ENCODE results near the gene SUSD3. TPM values are rescaled to one million over a fixed set of nuclear protein-coding genes. Genes with fewer than 3 reads are reported as not detected.

The SUSD3 gene
- total and polyA plus RNA-seq, 2 of the 8 experiments (the other 6 are each of a cell fraction or from before 2014, with no cell fraction given) = 5.5 to 35.4 TPM

DNA sequence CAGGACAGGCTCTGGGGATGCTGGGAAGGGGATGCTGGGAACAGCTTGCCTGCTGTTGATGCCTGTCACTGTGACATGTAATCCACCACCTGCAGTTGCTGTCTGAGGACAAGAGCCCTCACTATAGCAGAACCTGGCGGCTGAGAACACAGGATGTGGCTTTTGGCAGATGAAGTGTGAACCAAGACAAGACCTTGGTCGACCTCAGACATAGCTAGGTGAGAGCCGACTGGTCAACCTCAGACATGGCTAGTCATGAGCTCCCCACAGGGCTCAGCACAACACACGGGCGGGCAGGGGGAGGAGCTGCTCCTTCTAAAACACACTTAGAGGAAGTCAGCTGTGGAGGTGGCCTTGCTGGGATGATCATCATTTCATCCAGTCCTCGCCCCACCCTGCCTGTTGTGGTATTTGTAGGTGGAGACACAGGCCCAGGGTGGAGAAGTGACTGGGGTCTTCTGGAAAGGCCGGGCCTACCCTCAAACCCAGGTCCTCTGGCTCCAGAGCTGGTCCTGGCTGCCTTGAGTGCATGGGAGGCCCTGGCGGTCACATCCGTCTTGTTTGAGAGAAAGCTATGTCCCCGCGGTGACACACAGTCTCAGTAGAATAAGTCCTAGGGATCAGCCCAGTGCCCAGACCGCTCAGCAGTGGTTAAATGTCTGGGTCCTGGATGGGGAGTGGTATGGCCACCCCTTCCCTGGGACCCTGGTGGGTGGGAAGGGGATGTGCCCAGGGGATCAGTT is 6.1 kb downstream of the SUSD3 start:
- no peak overlapping the region for H3K4me2 ChIP-seq (ENCODE audit: insufficient read depth in 1 of 2, low read depth in 2 of 2, low read length in 2 of 2)
- no peak overlapping the region for H3K23ac ChIP-seq (ENCODE audit: insufficient read length)
- H2BK120ac ChIP-seq (replicated peaks; ENCODE audit: low read depth, low read length) = no peak overlapping the region
- H4K91ac ChIP-seq (replicated peaks; ENCODE audit: insufficient read length, low read length) = no peak overlapping the region
- H2BK15ac ChIP-seq (ENCODE audit: low read length) = no peak overlapping the region
- H3K9me3 ChIP-seq (ENCODE audit: insufficient read depth in 2 of 2, low read depth in 1 of 2, low read length in 1 of 2) = no peaks in the 10 kb centered on the region
- peaks cover 0 to 17% (median 11%) of the 10 kb centered on the region in 4 experiments; a peak in 6 of 7 replicates for H3K4me1 ChIP-seq (replicated peaks in 1 of 4; ENCODE audit: control insufficient read depth in 3 of 4, insufficient read depth in 4 of 4, low read length in 3 of 4)
- H3K79me2 ChIP-seq (ENCODE audit: control insufficient read depth in 1 of 2, insufficient read depth in 2 of 2, low read length in 2 of 2) = no peaks in the 10 kb centered on the region
- no peak overlapping the region for H3K56ac ChIP-seq (replicated peaks; ENCODE audit: insufficient read length, low read depth, low read length)
- 88% methylated on average over 12 of the region's 12 CpGs; no CpG with 5 or more reads in 1 of the 2 experiments for WGBS, 2 experiments (ENCODE audit: extremely low coverage in 1 of 2, insufficient coverage in 1 of 2, insufficient read length in 1 of 2, insufficient replicate concordance in 2 of 2, low coverage in 1 of 2, low lambda C conversion rate in 2 of 2, missing lambda C conversion rate in 1 of 2)
- H3K23me2 ChIP-seq (ENCODE audit: low read depth, low read length) = no peaks in the 10 kb centered on the region
- no peak for TF ChIP-seq SP4 (IDR thresholded peaks at IDR 0.05; ENCODE audit: low read length)
- TF ChIP-seq ATF2 (IDR thresholded peaks at IDR 0.05; ENCODE audit: low read length) = no peak
- no peak for TF ChIP-seq POLR2A (IDR thresholded peaks at IDR 0.05; ENCODE audit: control extremely low read depth in 1 of 2, low read depth in 2 of 2, low read length in 2 of 2)
- TF ChIP-seq NRF1 (IDR thresholded peaks at IDR 0.05; ENCODE audit: low read depth, low read length) = no peak
- no peak for TF ChIP-seq CBX8 (IDR thresholded peaks at IDR 0.05; ENCODE audit: borderline replicate concordance, low read depth, low read length)
- no peak for TF ChIP-seq RFX5 (IDR thresholded peaks at IDR 0.05; ENCODE audit: borderline replicate concordance, low read depth, low read length)
- TF ChIP-seq NANOG (IDR thresholded peaks at IDR 0.05; ENCODE audit: insufficient read depth, low read depth, low read length, poor library complexity, severe bottlenecking) = no peak
- TF ChIP-seq PHF8 (conservative IDR thresholded peaks at IDR 0.05; ENCODE audit: low read depth, low read length) = no peak
- TF ChIP-seq CHD1 (IDR thresholded peaks at IDR 0.05; ENCODE audit: low read depth, low read length) = no peak
- no peak for TF ChIP-seq MAFK (IDR thresholded peaks at IDR 0.05; ENCODE audit: low read depth, low read length)
- no peak overlapping the region for H2BK12ac ChIP-seq (ENCODE audit: low read depth, low read length)
- peaks cover 2% of the 10 kb centered on the region; the same call in 1 of the 2 replicates for H3K79me1 ChIP-seq (ENCODE audit: low read depth, low read length)
- H3K27ac ChIP-seq (ENCODE audit: low read depth, low read length) = no peak overlapping the region
- no peak overlapping the region for H4K8ac ChIP-seq (ENCODE audit: extremely low read depth, insufficient read depth, low read length)
- no peak overlapping the region for H4K5ac ChIP-seq (ENCODE audit: insufficient read length, low read depth, low read length)
- no peak overlapping the region for H3K4me3 ChIP-seq (ENCODE audit: extremely low read depth in 1 of 4, insufficient read depth in 2 of 4, low read depth in 3 of 4, low read length in 4 of 4)
- no peak overlapping the region for H3K4ac ChIP-seq (replicated peaks; ENCODE audit: insufficient read length, low read depth, low read length)
- peaks cover 0 to 1% (median under 1%) of the 10 kb centered on the region in 4 experiments; a peak in 4 of 7 replicates for H3K27me3 ChIP-seq (replicated peaks in 1 of 4; ENCODE audit: control insufficient read depth in 3 of 4, extremely low read depth in 1 of 4, insufficient read depth in 3 of 4, low read length in 3 of 4)
- no peak overlapping the region for H2BK20ac ChIP-seq (ENCODE audit: low read length)
- no peak overlapping the region for H2AFZ ChIP-seq (ENCODE audit: low read length)
- H4K20me1 ChIP-seq (replicated peaks in 1 of 2; ENCODE audit: control insufficient read depth in 1 of 2, insufficient read depth in 2 of 2, low read length in 2 of 2) = no peaks in the 10 kb centered on the region
- FAIRE-seq (no peak), DNase-seq (ENCODE audit: low read depth in 1 of 2, low spot score in 2 of 2) (no peak)
- no peak overlapping the region for H2AK5ac ChIP-seq (ENCODE audit: low read depth, low read length)
- H3K18ac ChIP-seq (ENCODE audit: extremely low read depth, low read length) = no peak overlapping the region
- H2BK5ac ChIP-seq (ENCODE audit: low read depth, low read length) = no peak overlapping the region; the same call in 1 of the 2 replicates
- no peak overlapping the region for H3K9ac ChIP-seq (replicated peaks in 1 of 4; ENCODE audit: extremely low read depth in 1 of 4, low read depth in 3 of 4, low read length in 3 of 4)
- ChIA-PET CTCF (ENCODE audit: partially characterized antibody) (interaction anchor here (0.7 to 1.6 kb wide), 6 partner anchors 14 to 245 kb away, joined by 3 to 7 read pairs (median 4); no protein-coding TSS in a partner anchor), POLR2A (ENCODE audit: partially characterized antibody) (interaction anchor here (1.3 kb wide), 1 partner anchor 27 kb away, joined by 3 read pairs; no protein-coding TSS in a partner anchor)
- no peak overlapping the region for H3K14ac ChIP-seq (ENCODE audit: insufficient read length)
- no peaks in the 10 kb centered on the region for H3K36me3 ChIP-seq (ENCODE audit: control insufficient read depth in 2 of 4, insufficient read depth in 4 of 4, low read length in 3 of 4)

Measured in H1 (cell line).